ENCODE results near the gene OR51S1. TPM values are rescaled to one million over a fixed set of nuclear protein-coding genes. Genes with fewer than 3 reads are reported as not detected.
"Not testable (repeated sequence)": the region's sequence is repeated elsewhere in the genome, so short reads cannot be mapped to it uniquely, and the experiment has no call there.

Gene OR51S1
- total and polyA plus RNA-seq, 2 experiments from 2014 or later: not detected

- H3K27ac ChIP-seq: no peak overlapping the region
- no peak overlapping the region for H3K9ac ChIP-seq
- H3F3A ChIP-seq (ENCODE audit: insufficient read depth): no peaks in the 10 kb centered on the region
- H4K20me1 ChIP-seq (ENCODE audit: insufficient read depth): no peaks in the 10 kb centered on the region
- H2AFZ ChIP-seq: no peak overlapping the region
- H3K27me3 ChIP-seq (replicated peaks; ENCODE audit: insufficient read depth): no peaks in the 10 kb centered on the region
- H3K9me2 ChIP-seq (ENCODE audit: insufficient read depth): no peaks in the 10 kb centered on the region
- no peaks in the 10 kb centered on the region for H3K36me3 ChIP-seq (ENCODE audit: low read depth)
- no peaks in the 10 kb centered on the region for H3K9me3 ChIP-seq (ENCODE audit: low read depth)
- H3K4me1 ChIP-seq (ENCODE audit: insufficient read depth): no peaks in the 10 kb centered on the region
- DNase-seq: no peak
- in situ Hi-C loops (cut with MboI): no loop called here
- TF ChIP-seq EZH2 (IDR thresholded peaks at IDR 0.05; ENCODE audit: insufficient read depth, poor library complexity, severe bottlenecking): no peak
- no peak for TF ChIP-seq EZH2phosphoT487 (IDR thresholded peaks at IDR 0.05; ENCODE audit: insufficient read depth, low read depth)
- no peak overlapping the region for H3K4me3 ChIP-seq
- H3K4me2 ChIP-seq (ENCODE audit: unreplicated experiment): no peak overlapping the region
- H3K79me2 ChIP-seq (ENCODE audit: insufficient read depth): no peaks in the 10 kb centered on the region
These were observed 23.9 kb downstream of the OR51S1 start for GRCh38 chr11:4825132-4825531.

DNA sequence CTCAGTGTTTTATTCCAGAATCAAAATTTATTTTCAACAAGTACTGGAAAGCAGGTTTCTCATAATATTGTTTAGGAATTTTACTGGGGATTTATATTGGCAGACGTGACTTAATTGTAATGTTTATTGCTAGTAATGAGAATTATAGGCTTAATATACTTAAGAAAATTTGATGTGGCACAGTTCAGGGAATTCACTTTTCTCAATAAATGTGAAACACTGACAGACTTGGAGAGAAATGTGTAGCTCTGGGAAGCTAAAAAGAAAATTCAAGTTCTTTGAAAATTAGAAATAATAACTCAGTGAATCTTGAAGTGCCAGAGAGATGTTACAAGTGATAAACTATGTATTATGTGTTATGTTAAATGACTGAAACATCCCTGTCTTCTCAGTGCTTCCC, 28.0 kb downstream of the OR51S1 start, which contains the start of gene OR51F2:
TSS of gene OR51F2 (plus strand) at position 301 of the 400 bp plus-strand sequence. CDS start 101 bp downstream, outside the sequence.
- Histone ChIP-seq H2AFZ (no peak within 1 kb of the TSS), H4K20me1 (ENCODE audit: insufficient read depth) (no peaks in the 10 kb centered on the region), H3K9ac (no peak within 1 kb of the TSS), H3K4me2 (ENCODE audit: unreplicated experiment) (no peak within 1 kb of the TSS), H3K27me3 (replicated peaks; ENCODE audit: insufficient read depth) (no peaks in the 10 kb centered on the region), H3K4me1 (ENCODE audit: insufficient read depth) (no peaks in the 10 kb centered on the region), H3K9me2 (ENCODE audit: insufficient read depth) (no peaks in the 10 kb centered on the region), H3F3A (ENCODE audit: insufficient read depth) (no peaks in the 10 kb centered on the region), H3K27ac (no peak within 1 kb of the TSS), H3K79me2 (ENCODE audit: insufficient read depth) (no peaks in the 10 kb centered on the region), H3K4me3 (no peak within 1 kb of the TSS), H3K9me3 (ENCODE audit: low read depth) (no peaks in the 10 kb centered on the region), H3K36me3 (ENCODE audit: low read depth) (no peaks in the 10 kb centered on the region)
- in situ Hi-C loops (cut with MboI): no loop called here
- no peak for TF ChIP-seq EZH2phosphoT487 (IDR thresholded peaks at IDR 0.05; ENCODE audit: insufficient read depth, low read depth)
- no peak for TF ChIP-seq EZH2 (IDR thresholded peaks at IDR 0.05; ENCODE audit: insufficient read depth, poor library complexity, severe bottlenecking)
- WGBS, 2 experiments (ENCODE audit: low coverage in 1 of 2, low lambda C conversion rate in 2 of 2, missing lambda C conversion rate in 2 of 2): 35 to 48% methylated on average over 1 of the region's 1 CpG
- DNase-seq: no peak

DNA sequence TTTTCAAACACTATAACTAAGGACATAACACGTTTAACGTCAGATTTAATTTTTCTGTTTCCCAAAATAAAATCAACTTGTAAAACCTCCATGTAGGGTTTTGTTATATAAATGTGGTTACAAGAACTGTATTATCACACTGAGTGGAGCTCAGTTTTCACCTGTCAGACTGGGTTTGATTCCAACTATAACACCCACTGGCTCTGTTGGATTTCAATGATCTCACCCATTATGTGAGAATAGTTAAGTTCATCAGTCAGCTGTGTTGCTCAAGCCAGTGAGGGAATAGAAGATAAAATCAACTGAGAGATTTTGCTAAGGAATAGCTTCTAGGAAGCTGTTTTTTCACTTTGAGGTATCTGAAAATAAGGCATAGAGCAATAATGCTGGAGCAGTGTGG, 39.8 kb downstream of the OR51S1 start:
- no peak for DNase-seq
- in situ Hi-C loops (cut with MboI): no loop called here
- Histone ChIP-seq H3K4me1 (ENCODE audit: insufficient read depth) (no peaks in the 10 kb centered on the region), H3F3A (ENCODE audit: insufficient read depth) (no peaks in the 10 kb centered on the region), H3K36me3 (ENCODE audit: low read depth) (no peaks in the 10 kb centered on the region), H3K9me3 (ENCODE audit: low read depth) (no peaks in the 10 kb centered on the region), H2AFZ (no peak overlapping the region), H3K27ac (no peak overlapping the region), H3K79me2 (ENCODE audit: insufficient read depth) (no peaks in the 10 kb centered on the region), H3K4me3 (no peak overlapping the region), H3K4me2 (ENCODE audit: unreplicated experiment) (no peak overlapping the region), H3K9ac (no peak overlapping the region), H4K20me1 (ENCODE audit: insufficient read depth) (no peaks in the 10 kb centered on the region), H3K27me3 (replicated peaks; ENCODE audit: insufficient read depth) (no peaks in the 10 kb centered on the region), H3K9me2 (ENCODE audit: insufficient read depth) (no peaks in the 10 kb centered on the region)
- WGBS, 2 experiments (ENCODE audit: low coverage in 1 of 2, low lambda C conversion rate in 2 of 2, missing lambda C conversion rate in 2 of 2): 45 to 75% methylated on average over 2 of the region's 2 CpGs
- TF ChIP-seq EZH2phosphoT487 (IDR thresholded peaks at IDR 0.05; ENCODE audit: insufficient read depth, low read depth) (no peak), EZH2 (IDR thresholded peaks at IDR 0.05; ENCODE audit: insufficient read depth, poor library complexity, severe bottlenecking) (no peak)

DNA sequence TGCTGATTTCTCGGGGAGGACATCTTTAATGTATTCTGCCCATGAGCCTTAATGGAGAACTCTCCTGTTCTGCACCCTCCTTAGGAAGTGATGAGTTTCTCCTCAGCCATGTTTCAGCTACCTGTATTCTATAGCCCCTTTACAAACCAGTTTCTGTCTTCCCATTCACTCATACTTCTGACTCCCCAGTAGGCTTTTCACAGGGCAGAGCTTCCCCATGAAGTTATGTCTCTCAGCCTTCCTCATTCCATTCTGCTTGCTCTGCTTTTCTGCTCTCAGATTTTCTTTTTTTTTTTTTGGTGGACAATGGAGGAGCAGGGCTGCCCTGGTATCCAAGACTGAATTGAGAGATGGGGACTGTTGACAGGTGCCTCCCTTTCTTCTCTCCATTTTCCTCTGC, 40.5 kb downstream of the OR51S1 start:
- Histone ChIP-seq H3K9me2 (ENCODE audit: insufficient read depth) (no peaks in the 10 kb centered on the region), H3K9ac (no peak overlapping the region), H3K27me3 (replicated peaks; ENCODE audit: insufficient read depth) (no peaks in the 10 kb centered on the region), H3K4me1 (ENCODE audit: insufficient read depth) (no peaks in the 10 kb centered on the region), H3K36me3 (ENCODE audit: low read depth) (no peaks in the 10 kb centered on the region), H3K4me2 (ENCODE audit: unreplicated experiment) (no peak overlapping the region), H3F3A (ENCODE audit: insufficient read depth) (no peaks in the 10 kb centered on the region), H2AFZ (no peak overlapping the region), H3K79me2 (ENCODE audit: insufficient read depth) (no peaks in the 10 kb centered on the region), H4K20me1 (ENCODE audit: insufficient read depth) (no peaks in the 10 kb centered on the region), H3K9me3 (ENCODE audit: low read depth) (no peaks in the 10 kb centered on the region), H3K27ac (no peak overlapping the region), H3K4me3 (no peak overlapping the region)
- WGBS, 2 experiments (ENCODE audit: low coverage in 1 of 2, low lambda C conversion rate in 2 of 2, missing lambda C conversion rate in 2 of 2): 20 to 22% methylated on average over 1 of the region's 1 CpG
- TF ChIP-seq EZH2phosphoT487 (IDR thresholded peaks at IDR 0.05; ENCODE audit: insufficient read depth, low read depth) (no peak), EZH2 (IDR thresholded peaks at IDR 0.05; ENCODE audit: insufficient read depth, poor library complexity, severe bottlenecking) (no peak)
- DNase-seq: no peak
- in situ Hi-C loops (cut with MboI): no loop called here

- Histone ChIP-seq H3K4me2 (ENCODE audit: unreplicated experiment) (no peak within 1 kb of the TSS), H3K9me2 (ENCODE audit: insufficient read depth) (no peaks in the 10 kb centered on the region), H3K4me1 (ENCODE audit: insufficient read depth) (no peaks in the 10 kb centered on the region), H2AFZ (no peak within 1 kb of the TSS), H3K9me3 (ENCODE audit: low read depth) (no peaks in the 10 kb centered on the region), H3K27ac (no peak within 1 kb of the TSS), H3F3A (ENCODE audit: insufficient read depth) (no peaks in the 10 kb centered on the region), H3K4me3 (no peak within 1 kb of the TSS), H3K9ac (no peak within 1 kb of the TSS), H3K36me3 (ENCODE audit: low read depth) (no peaks in the 10 kb centered on the region), H3K79me2 (ENCODE audit: insufficient read depth) (no peaks in the 10 kb centered on the region), H3K27me3 (replicated peaks; ENCODE audit: insufficient read depth) (no peaks in the 10 kb centered on the region), H4K20me1 (ENCODE audit: insufficient read depth) (no peaks in the 10 kb centered on the region)
- no peak for DNase-seq
- WGBS, 2 experiments (ENCODE audit: low coverage in 1 of 2, low lambda C conversion rate in 2 of 2, missing lambda C conversion rate in 2 of 2): 12 to 13% methylated on average over 3 of the region's 3 CpGs
- TF ChIP-seq EZH2phosphoT487 (IDR thresholded peaks at IDR 0.05; ENCODE audit: insufficient read depth, low read depth): no peak
- TF ChIP-seq EZH2 (IDR thresholded peaks at IDR 0.05; ENCODE audit: insufficient read depth, poor library complexity, severe bottlenecking): no peak
- in situ Hi-C loops (cut with MboI): no loop called here
These were observed 44.7 kb downstream of the OR51S1 start, which contains the start of gene OR52R1 for GRCh38 chr11:4804280-4804679. OR52R1 (minus strand) TSS chr11:4804380; CDS start chr11:4804380, 0 bp downstream.

GRCh38 chr11:4801316-4801715, 47.7 kb downstream of the OR51S1 start:
- H3K9me2 ChIP-seq (ENCODE audit: insufficient read depth); DNase-seq; H3K9me3 ChIP-seq (ENCODE audit: low read depth); H2AFZ ChIP-seq; H3K4me2 ChIP-seq (ENCODE audit: unreplicated experiment); H3K27ac ChIP-seq; H3K27me3 ChIP-seq (replicated peaks; ENCODE audit: insufficient read depth); H3K4me3 ChIP-seq; H3K4me1 ChIP-seq (ENCODE audit: insufficient read depth); H4K20me1 ChIP-seq (ENCODE audit: insufficient read depth); in situ Hi-C loops (cut with MboI); H3K9ac ChIP-seq; H3K79me2 ChIP-seq (ENCODE audit: insufficient read depth); H3F3A ChIP-seq (ENCODE audit: insufficient read depth); H3K36me3 ChIP-seq (ENCODE audit: low read depth): not testable (repeated sequence)
- 34 to 35% methylated on average over 5 of the region's 5 CpGs for WGBS, 2 experiments (ENCODE audit: low coverage in 1 of 2, low lambda C conversion rate in 2 of 2, missing lambda C conversion rate in 2 of 2)
